Posterior vena cava (tissue), 2 donors: ENCODE results near the gene OGG1. TPM values are rescaled to one million over a fixed set of nuclear protein-coding genes. Genes with fewer than 3 reads are reported as not detected.

Experiments
- DNase-seq: peaks from one replicate; pipeline ENCODE4 v3.0.0-alpha.2; 2020; ENCODE audit warnings: low spot score
- intact Hi-C, 2 donors: fragments of 100-400 bp; cut with DNase I; formaldehyde crosslinking; loops; one replicate each; pipeline versions ENCODE4 v1.14.1 to v1.14.2; 2022 to 2023
- total RNA-seq, 2 donors: library from RNA; stranded (reverse); fragmentation: NEBNext Ultra II Directional; extraction: Animal tissue kit (Norgen Biotek cat#: 25700); gene quantifications; one replicate each; pipeline ENCODE4 v1.2.1, GENCODE V29; 2021
- donor health status: DM: yes; HTN: yes; CAD: no.
- donor health status: DM: yes; HTN: yes; CAD: no.

OGG1 gene
- total RNA-seq, 2 donors from 2014 or later: 15.4 to 23.4 TPM

GRCh38 chr3:9725775-9726515 is 23.8 kb upstream of the OGG1 start:
- intact Hi-C loops: no loop called here
- DNase-seq: no peak

DNA sequence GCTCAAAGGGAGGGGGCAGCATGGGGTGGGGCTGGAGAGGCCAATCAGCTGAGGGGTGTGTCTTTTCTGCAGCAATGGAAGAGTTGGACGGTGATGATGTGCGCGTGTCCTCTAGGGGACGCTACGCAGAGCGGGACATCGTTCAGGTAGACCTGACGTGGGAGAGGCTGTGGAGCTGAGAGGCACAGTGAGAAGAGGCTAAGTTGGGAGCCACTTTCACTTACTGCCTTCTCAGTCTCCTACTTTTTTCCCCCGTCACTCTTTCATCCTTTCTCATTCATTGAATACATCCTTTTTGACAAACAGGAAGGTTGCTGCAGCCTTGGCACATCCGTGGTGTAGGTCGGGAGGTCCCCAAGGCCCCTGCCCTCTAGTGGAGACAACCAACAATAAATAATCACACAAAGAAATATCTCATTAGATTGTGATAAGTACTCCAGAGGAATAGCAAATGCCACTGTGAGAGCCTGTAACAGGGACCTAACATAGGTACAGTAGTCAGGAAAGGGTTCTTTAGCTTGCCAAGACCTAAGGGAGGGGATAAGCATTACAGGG is 22.6 kb upstream of the OGG1 start:
- intact Hi-C loops: no loop called here
- no peak for DNase-seq

DNA sequence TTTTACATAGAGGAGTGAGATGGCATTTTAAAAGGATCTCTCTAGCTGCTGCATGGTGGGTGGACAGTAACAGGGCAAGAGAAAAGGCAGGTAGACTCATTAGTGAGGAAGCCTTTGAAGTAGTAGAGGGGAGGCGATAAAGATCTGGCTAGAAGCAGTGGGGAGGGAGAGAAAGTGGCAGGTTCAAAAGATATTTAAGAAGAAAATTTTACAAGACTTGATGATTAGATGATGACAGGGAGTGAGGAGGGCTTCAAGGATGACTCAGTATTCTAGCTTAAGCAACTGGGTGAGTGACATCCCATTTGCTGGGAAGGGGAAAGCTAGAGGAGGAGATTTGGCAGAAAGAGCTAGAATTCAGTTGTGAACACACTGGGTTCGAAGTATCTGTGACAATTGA is 22.0 kb upstream of the OGG1 start:
- intact Hi-C loops: no loop called here
- no peak for DNase-seq

- no peak for DNase-seq
Observed at GRCh38 chr3:9729419-9729818, 20.3 kb upstream of the OGG1 start.

GRCh38 chr3:9730657-9731205 is 19.0 kb upstream of the OGG1 start:
- intact Hi-C loops: no loop called here
- no peak for DNase-seq

More at GRCh38 chr3:9729419-9729818, 20.3 kb upstream of the OGG1 start:
- intact Hi-C loops: no loop called here

DNA sequence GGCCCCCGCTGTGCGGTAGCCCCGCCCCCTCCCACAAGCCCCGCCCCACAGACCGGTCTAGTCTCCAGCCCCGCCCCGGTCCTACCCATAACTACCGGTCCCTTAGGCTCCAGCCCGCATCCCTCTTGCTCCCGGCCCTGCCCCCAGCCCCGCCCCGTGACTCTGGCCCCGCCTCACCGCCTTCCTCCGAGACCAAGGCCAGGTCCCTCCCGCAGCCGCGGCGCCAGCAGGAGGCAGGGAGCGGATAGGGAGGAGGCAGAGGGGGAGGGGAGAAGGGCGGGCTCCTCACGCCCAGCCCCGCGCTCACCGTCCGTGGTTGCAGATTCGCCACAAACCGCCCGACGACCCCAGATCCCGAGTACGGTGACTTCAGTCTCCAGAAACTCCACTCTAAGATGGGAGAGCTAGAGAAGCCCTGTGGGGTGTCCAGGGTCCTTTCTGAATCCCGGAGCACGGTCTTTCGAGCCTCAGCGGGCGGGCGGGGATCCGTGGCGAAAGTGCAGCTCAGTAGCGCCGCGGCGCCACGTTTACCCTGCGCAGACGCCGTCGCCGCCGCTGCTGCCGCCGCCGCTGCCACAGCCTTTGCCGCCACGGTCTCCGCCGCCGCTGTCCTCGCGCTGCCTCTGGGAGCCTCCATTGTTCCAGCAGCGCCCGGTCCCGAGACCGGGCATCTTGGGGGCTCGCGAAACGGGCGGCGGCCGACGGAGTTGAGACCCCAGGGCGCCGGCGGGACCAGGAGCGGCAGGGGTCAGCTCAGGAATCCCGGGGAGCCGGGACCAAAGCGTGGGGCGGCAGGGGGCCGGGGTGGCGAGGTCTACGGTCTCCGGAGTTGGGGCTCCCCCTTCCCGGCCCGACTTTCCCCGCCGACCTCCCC is 18.3 kb upstream of the OGG1 start, which contains the start of gene BRPF1:
Gene BRPF1, plus strand, starts transcription at position 530 of the 874 bp plus-strand sequence. CDS start 2,406 bp downstream, outside the sequence.
- peak; percentile 100 for DNase-seq
- intact Hi-C loops: loop anchor here in 1 of 2 donors (2.0 kb wide), 1 partner anchor 15 kb away; no protein-coding TSS in a partner anchor

DNA sequence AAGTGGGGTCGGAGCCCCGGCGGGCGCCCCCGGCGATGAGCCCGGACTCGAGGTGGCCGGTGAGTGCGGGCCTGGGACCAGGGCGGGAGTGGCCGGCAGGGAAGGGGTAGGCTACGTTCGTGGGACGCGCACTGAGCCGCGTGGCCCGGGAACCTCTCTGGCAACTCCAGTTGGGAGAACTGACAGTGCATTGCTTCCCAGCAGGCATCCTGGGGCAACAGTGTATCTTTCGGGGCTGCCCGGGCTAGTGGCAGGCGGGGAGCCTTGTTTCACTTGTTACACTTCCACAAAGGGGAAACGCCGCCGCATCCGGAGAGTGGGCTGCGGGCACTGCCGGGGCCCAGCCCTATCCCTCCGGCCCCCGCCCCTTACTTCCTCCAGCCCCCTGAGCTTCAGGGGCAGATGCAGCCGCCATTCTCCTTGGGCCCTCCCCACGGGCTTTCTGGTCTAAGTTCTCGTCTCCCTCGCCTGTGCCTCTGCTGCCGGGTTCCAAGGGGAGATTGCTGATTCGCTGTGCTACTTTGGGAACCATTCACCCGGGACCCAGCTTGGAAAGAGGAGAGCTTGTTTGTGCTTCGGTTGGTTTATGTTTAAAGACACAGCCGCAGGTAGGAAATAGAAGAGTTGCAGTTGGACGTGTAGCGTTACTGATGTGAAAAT is 17.5 kb upstream of the OGG1 start:
- intact Hi-C loops: loop anchor here in 1 of 2 donors (2.0 kb wide), 1 partner anchor 15 kb away; no protein-coding TSS in a partner anchor
- peak; percentile 85 for DNase-seq

DNA sequence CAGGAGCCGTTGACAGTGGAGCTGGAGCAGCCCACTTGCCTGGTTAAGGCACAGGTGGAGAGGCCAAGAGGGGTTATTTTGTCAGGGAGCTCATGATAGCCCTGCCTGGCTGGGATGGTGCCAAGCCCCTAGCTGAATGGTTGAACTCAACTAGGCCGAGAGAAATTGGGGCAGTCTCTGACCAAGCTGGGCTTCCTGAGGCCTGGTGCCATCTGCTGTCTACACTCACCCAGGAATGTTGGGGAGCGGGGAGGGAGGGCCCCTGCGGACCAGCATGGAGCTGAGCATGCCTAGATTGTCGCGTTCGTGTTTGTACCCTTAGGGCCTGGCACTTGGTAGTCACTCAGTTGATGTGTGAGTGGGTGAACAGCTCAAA is 17.0 kb upstream of the OGG1 start:
- DNase-seq: no peak
- intact Hi-C loops: loop anchor here in 1 of 2 donors (2.0 kb wide), 1 partner anchor 14 kb away; no protein-coding TSS in a partner anchor

- intact Hi-C loops: no loop called here
- no peak for DNase-seq
Observed at GRCh38 chr3:9736831-9737230, 12.9 kb upstream of the OGG1 start.

GRCh38 chr3:9739181-9739580 is 10.6 kb upstream of the OGG1 start:
- intact Hi-C loops: no loop called here
- DNase-seq: peak; percentile 77

DNA sequence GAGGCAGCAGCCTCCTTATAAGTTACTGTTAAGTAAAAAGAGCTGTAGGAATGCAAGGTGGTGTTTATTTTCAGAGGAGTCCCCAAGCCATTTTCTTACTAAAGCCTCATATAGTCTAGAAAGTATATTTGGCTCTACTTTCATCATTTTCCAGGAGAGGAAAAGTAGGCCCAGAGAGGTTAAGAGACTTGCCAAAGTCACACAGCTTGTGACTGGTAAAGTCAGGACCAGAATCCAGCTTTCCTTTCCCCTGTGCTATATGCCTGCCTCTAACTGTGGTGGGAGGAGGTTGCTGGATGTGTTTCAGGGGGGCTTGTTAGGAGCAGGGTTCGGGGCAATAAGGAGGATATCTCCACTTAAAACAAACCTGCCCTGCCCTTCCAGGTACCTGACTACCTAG is 7.2 kb upstream of the OGG1 start:
- intact Hi-C loops: no loop called here
- no peak for DNase-seq

- intact Hi-C loops: no loop called here
- peak; percentile 74 for DNase-seq
Observed at GRCh38 chr3:9743548-9743947, 6.2 kb upstream of the OGG1 start.

DNA sequence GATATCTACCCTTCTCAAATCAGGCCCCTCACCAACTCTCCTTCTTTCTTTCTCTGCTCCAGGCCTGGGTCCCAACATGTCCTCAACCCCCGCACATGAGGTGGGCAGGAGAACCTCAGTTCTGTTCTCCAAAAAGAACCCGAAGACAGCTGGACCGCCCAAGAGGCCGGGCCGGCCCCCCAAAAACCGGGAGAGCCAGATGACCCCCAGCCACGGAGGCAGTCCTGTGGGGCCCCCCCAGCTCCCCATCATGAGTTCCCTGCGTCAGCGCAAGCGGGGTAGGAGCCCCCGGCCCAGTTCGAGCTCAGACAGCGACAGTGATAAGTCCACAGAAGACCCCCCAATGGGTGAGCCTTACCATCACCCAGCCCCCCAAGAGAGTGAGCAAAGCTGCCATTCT is 5.6 kb upstream of the OGG1 start:
- intact Hi-C loops: no loop called here
- DNase-seq: peak; percentile 67

DNA sequence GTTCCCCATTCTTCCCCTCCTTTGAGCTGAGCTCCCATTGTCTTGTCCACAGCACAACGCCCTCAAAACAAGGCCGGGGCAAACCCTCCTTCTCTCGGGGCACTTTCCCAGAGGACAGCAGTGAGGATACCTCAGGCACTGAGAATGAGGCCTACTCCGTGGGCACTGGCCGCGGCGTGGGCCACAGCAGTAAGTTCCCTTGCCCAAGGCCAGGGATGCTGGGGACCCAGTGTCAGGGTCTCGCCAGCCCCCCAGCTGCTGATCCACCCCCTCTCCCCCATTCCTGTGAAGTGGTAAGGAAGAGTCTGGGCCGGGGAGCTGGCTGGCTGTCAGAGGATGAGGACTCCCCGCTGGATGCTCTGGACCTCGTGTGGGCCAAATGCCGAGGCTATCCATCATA is 4.2 kb upstream of the OGG1 start:
- DNase-seq: no peak
- intact Hi-C loops: no loop called here

- intact Hi-C loops: loop anchor here in 1 of 2 donors (2.0 kb wide), 1 partner anchor 14 kb away; no protein-coding TSS in a partner anchor
- no peak for DNase-seq
Observed at GRCh38 chr3:9746330-9746729, 3.4 kb upstream of the OGG1 start.

DNA sequence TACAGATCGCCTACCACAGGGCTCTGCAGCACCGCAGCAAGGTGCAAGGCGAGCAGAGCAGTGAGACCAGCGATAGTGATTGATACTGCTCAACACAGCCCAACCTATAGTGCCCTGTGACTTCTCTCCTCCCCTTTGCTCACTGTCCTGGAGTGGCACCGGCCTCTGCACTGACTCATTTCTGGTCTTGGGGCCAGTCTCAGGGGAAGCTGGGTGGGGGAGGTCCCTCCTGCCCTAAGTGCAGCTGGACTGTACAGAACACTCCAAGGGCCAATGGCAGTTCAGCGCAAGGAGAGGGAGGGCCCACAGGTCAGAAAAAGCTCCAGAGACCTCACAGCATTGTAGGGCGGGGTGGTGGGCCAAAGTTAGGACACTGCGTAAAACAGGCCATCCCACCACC is 2.5 kb upstream of the OGG1 start:
- intact Hi-C loops: loop anchor here in 1 of 2 donors (2.0 kb wide), 1 partner anchor 14 kb away; no protein-coding TSS in a partner anchor
- no peak for DNase-seq

DNA sequence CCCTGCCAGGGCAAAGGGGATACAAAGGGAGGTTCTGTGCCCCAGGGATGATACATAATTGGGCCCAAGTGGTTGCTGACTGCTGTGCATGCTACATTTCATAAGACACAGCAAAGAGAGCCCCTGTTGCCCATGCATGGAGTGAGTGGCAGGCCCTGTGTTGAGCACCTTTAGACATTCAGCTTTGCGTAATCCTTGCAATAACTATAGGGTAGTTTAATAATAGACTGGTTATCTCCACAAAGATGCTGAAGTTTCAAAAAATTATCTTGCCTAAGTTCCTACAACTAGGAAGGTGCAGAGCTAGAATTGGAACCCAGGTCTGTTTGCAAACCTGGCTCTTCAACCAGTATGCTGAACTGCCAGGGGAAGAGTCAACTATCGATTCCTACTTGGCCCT is 1.7 kb upstream of the OGG1 start:
- no peak for DNase-seq
- intact Hi-C loops: no loop called here

DNA sequence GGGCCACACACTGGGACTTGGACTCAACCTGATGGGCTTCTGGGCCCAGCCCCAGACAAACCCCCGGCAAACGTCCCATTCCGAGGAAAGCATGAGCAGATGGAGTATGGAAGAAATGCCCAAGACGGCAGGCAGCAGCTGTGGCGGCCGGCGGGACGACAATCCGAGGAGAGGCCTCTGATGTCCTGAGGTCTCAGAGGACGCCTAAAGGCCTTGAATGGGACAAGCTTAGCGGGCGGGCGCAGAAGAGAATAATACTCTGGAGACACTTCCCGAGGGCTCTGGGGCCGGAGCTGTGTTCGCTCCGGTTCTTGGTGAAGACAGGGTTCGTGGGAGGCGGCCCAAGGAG is 482 bp upstream of the OGG1 start:
- DNase-seq: no peak
- intact Hi-C loops: no loop called here
